SK-N-SH (cell line): ENCODE data around the gene ATG2B. TPM values are rescaled to one million over a fixed set of nuclear protein-coding genes. Genes with fewer than 3 reads are reported as not detected.

Experiments used
- CTCF ChIA-PET: fragments of 300-600, 350-600 bp; formaldehyde crosslinking; extraction: SDS; loops from one replicate; lab custom pipeline; 2021; lab: Yijun Ruan, JAX
- POLR2A ChIA-PET: fragments of 350-600 bp; sonication (Branson Sonifier 250); formaldehyde crosslinking; extraction: SDS; loops from one replicate; lab custom pipeline; 2020; ENCODE audit warnings: antibody characterized with exemption, inconsistent platforms; lab: Yijun Ruan, JAX
- DNase-seq: peaks from one replicate; pipeline ENCODE4 v3.0.0; 2012
- H2AFZ ChIP-seq: fragments of 200-600 bp; sonication (generic); 2 replicates; pipeline ENCODE4 v1.8.1; 2016; ENCODE audit warnings: antibody characterized with exemption, mild to moderate bottlenecking, low read depth
- H3F3A ChIP-seq: fragments of 200-600 bp; sonication (generic); replicated peaks from 2 replicates; pipeline ENCODE3; 2016; ENCODE audit warnings: antibody characterized with exemption, mild to moderate bottlenecking; ENCODE audit not compliant: insufficient read depth
- H3K27ac ChIP-seq, 2 experiments: fragments of 200-500 bp in 1 of 2; fragments of 200-600 bp in 1 of 2; sonication (Bioruptor generic) in 1 of 2; sonication (generic), shearing (Covaris generic) in 1 of 2; 2 replicates each; pipeline versions ENCODE4 v1.5.1 to v1.6.1; 2014 to 2016; ENCODE audit warnings: low read depth in 2 of 2, inconsistent platforms in 1 of 2, low read length in 1 of 2, mild to moderate bottlenecking in 1 of 2, mixed read lengths in 1 of 2
- H3K27me3 ChIP-seq: fragments of 200-600 bp; sonication (generic), shearing (Covaris generic); 2 replicates; pipeline ENCODE4 v1.6.1; 2016; ENCODE audit warnings: mixed run types; ENCODE audit not compliant: insufficient read depth
- H3K36me3 ChIP-seq, 2 experiments: fragments of 200-500 bp in 1 of 2; fragments of 200-600 bp in 1 of 2; sonication (Bioruptor generic) in 1 of 2; sonication (generic) in 1 of 2; replicated peaks in 1 of 2; 2 replicates each; pipeline versions ENCODE3 to v1.5.1; 2014 to 2016; ENCODE audit warnings: low read length in 1 of 2, mild to moderate bottlenecking in 1 of 2; ENCODE audit not compliant: insufficient read depth in 2 of 2, control insufficient read depth in 1 of 2
- H3K4me1 ChIP-seq, 2 experiments: fragments of 200-500 bp in 1 of 2; fragments of 200-600 bp in 1 of 2; sonication (Bioruptor generic) in 1 of 2; sonication (generic), shearing (Covaris generic) in 1 of 2; 2 replicates each; pipeline versions ENCODE4 v1.5.1 to v1.6.1; 2014 to 2016; ENCODE audit warnings: low read depth in 1 of 2, low read length in 1 of 2, mixed run types in 1 of 2; ENCODE audit not compliant: insufficient read depth in 2 of 2, control insufficient read depth in 1 of 2
- H3K4me2 ChIP-seq: fragments of 200-600 bp; sonication (generic), shearing (Covaris generic); 2 replicates; pipeline ENCODE4 v1.6.1; 2017; ENCODE audit warnings: mixed run types
- H3K4me3 ChIP-seq, 2 experiments: fragments of 200-500 bp in 1 of 2; fragments of 200-600 bp in 1 of 2; sonication (Bioruptor generic) in 1 of 2; sonication (generic), shearing (Covaris generic) in 1 of 2; 2 replicates each; pipeline versions ENCODE4 v1.5.1 to v1.8.1; 2014 to 2016; ENCODE audit warnings: low read depth in 2 of 2, inconsistent platforms in 1 of 2, low read length in 1 of 2, mild to moderate bottlenecking in 1 of 2, mixed read lengths in 1 of 2, moderate library complexity in 1 of 2
- H3K79me2 ChIP-seq: fragments of 200-600 bp; sonication (generic); 2 replicates; pipeline ENCODE4 v1.8.1; 2017; ENCODE audit warnings: mild to moderate bottlenecking; ENCODE audit not compliant: insufficient read depth
- H3K9ac ChIP-seq: fragments of 200-600 bp; sonication (generic); 2 replicates; pipeline ENCODE4 v1.6.1; 2017; ENCODE audit warnings: mixed run types
- H3K9me2 ChIP-seq: fragments of 200-600 bp; sonication (generic); 2 replicates; pipeline ENCODE4 v1.6.1; 2017; ENCODE audit warnings: mixed run types
- H3K9me3 ChIP-seq: fragments of 200-600 bp; sonication (generic); 2 replicates; pipeline ENCODE4 v1.6.1; 2017; ENCODE audit warnings: mixed run types, mild to moderate bottlenecking, moderate library complexity
- H4K20me1 ChIP-seq: fragments of 200-600 bp; sonication (generic); 2 replicates; pipeline ENCODE4 v1.6.1; 2017; ENCODE audit warnings: mild to moderate bottlenecking, mixed run types; ENCODE audit not compliant: insufficient read depth
- CHD2 ChIP-seq: fragments of 150-350 bp; IDR thresholded peaks from 2 replicates; pipeline ENCODE4 v1.6.1; 2018; ENCODE audit warnings: low read length; ENCODE audit not compliant: partially characterized antibody
- ELF1 ChIP-seq: IDR thresholded peaks from 2 replicates; pipeline ENCODE4 v1.4.0; 2012
- FOSL2 ChIP-seq: IDR thresholded peaks from 2 replicates; pipeline ENCODE4 v1.4.0; 2012; ENCODE audit warnings: low read depth, mild to moderate bottlenecking, moderate library complexity, borderline replicate concordance
- FOXJ3 ChIP-seq: sonication (generic); formaldehyde crosslinking; IDR thresholded peaks from 2 replicates; pipeline ENCODE4 v1.5.1; 2020; ENCODE audit warnings: mild to moderate bottlenecking, missing genetic modification reagents
- JUND ChIP-seq: IDR thresholded peaks from 2 replicates; pipeline ENCODE4 v1.4.0; 2012
- MAX ChIP-seq: IDR thresholded peaks from 2 replicates; pipeline ENCODE4 v1.4.0; 2012; ENCODE audit warnings: low read depth
- MXI1 ChIP-seq: IDR thresholded peaks from 2 replicates; pipeline ENCODE4 v1.6.1; 2012; ENCODE audit warnings: mild to moderate bottlenecking, low read depth, low read length, improper control_type of control experiment
- NRF1 ChIP-seq: IDR thresholded peaks from 2 replicates; pipeline ENCODE4 v1.6.1; 2012; ENCODE audit warnings: low read depth, mild to moderate bottlenecking, low read length
- PBX3 ChIP-seq: IDR thresholded peaks from 2 replicates; pipeline ENCODE4; 2012
- RCOR1 ChIP-seq: fragments of 150-350 bp; IDR thresholded peaks from 2 replicates; pipeline ENCODE4 v1.6.1; 2017; ENCODE audit warnings: antibody characterized with exemption, low read length
- REST ChIP-seq: IDR thresholded peaks from 2 replicates; pipeline ENCODE4 v1.6.1; 2012; ENCODE audit warnings: mild to moderate bottlenecking, low read depth, low read length, moderate library complexity
- RXRA ChIP-seq: IDR thresholded peaks from 2 replicates; pipeline ENCODE4 v1.4.0; 2012; ENCODE audit warnings: low read depth, mild to moderate bottlenecking, borderline replicate concordance
- TEAD4 ChIP-seq: IDR thresholded peaks from 2 replicates; pipeline ENCODE4 v1.4.0; 2012; ENCODE audit warnings: mild to moderate bottlenecking, borderline replicate concordance; ENCODE audit not compliant: insufficient read depth
- WGBS: methylation state at CpG from one replicate; pipeline ENCODE4 v1.1.6; 2017; ENCODE audit warnings: low lambda C conversion rate; 5-methylcytosine and 5-hydroxymethylcytosine counted together
- polyA plus RNA-seq, 3 experiments: library from polyadenylated mRNA; depleted of rRNA; stranded (reverse); fragments of >200 nt; gene quantifications; 2 replicates each; pipeline ENCODE4 v1.2.3, GENCODE V29; 2012

The ATG2B gene
- polyA plus RNA-seq, 1 of the 3 experiments (the other 2 are of a cell fraction) = 5.8 TPM

- TF ChIP-seq ELF1 (no peak), TEAD4 (peak; percentile 77), RXRA (peak; percentile 65; the same call in 1 of the 2 replicates), MAX (peak; percentile 81), REST (0 out of 2 replicates have a peak, but pooled peaks have one; percentile 31)
Measured at GRCh38 chr14:96252999-96253539, 110.1 kb downstream of the ATG2B start (continued).

GRCh38 chr14:96252323-96252998 is 110.7 kb downstream of the ATG2B start:
- Histone ChIP-seq H3K79me2 (peaks cover 8% of the 10 kb centered on the region; the same call in 1 of the 2 replicates), H3K4me2 (peak overlapping the region; percentile 65), H2AFZ (no peak overlapping the region), H3K4me1 (peaks cover 9 to 50% of the 10 kb centered on the region in 2 experiments), H3K9me2 (no peaks in the 10 kb centered on the region), H3K9me3 (no peaks in the 10 kb centered on the region), H4K20me1 (no peaks in the 10 kb centered on the region), H3K9ac (peak overlapping the region; percentile 67), H3F3A (peaks cover 42% of the 10 kb centered on the region)
- CTCF ChIA-PET = interaction anchor here (0.8 to 2.1 kb wide), 3 partner anchors 23 to 258 kb away, joined by 4 to 8 read pairs (median 5); no protein-coding TSS in a partner anchor
- POLR2A ChIA-PET = no interaction called here
- DNase-seq = no peak
- TF ChIP-seq RCOR1 (no peak), FOXJ3 (CRISPR knock-in tag) (no peak), MXI1 (no peak), FOSL2 (no peak), PBX3 (no peak), CHD2 (no peak), NRF1 (no peak), JUND (no peak)
- TF ChIP-seq, all 33 proteins: peak for 0
- Histone ChIP-seq H3K27ac (peak overlapping the region; percentile 62 to 97; a peak in 3 of 4 replicates), H3K27me3 (no peaks in the 10 kb centered on the region), H3K36me3 (no peaks in the 10 kb centered on the region), H3K4me3 (no peak overlapping the region)
- 92% methylated on average over 18 of the region's 19 CpGs for WGBS
